GM21576 (cell line): ENCODE results near the gene QDPR.
"Not testable (repeated sequence)": the region's sequence is repeated elsewhere in the genome, so short reads cannot be mapped to it uniquely, and the experiment has no call there.

Source experiments
- ATAC-seq: cut with Tn5 transposase; IDR thresholded peaks from one replicate; pipeline ENCODE4 v1.9.1; 2021; ENCODE audit warnings: mild to moderate bottlenecking, moderate library complexity; ENCODE audit not compliant: unreplicated experiment

Gene QDPR

DNA sequence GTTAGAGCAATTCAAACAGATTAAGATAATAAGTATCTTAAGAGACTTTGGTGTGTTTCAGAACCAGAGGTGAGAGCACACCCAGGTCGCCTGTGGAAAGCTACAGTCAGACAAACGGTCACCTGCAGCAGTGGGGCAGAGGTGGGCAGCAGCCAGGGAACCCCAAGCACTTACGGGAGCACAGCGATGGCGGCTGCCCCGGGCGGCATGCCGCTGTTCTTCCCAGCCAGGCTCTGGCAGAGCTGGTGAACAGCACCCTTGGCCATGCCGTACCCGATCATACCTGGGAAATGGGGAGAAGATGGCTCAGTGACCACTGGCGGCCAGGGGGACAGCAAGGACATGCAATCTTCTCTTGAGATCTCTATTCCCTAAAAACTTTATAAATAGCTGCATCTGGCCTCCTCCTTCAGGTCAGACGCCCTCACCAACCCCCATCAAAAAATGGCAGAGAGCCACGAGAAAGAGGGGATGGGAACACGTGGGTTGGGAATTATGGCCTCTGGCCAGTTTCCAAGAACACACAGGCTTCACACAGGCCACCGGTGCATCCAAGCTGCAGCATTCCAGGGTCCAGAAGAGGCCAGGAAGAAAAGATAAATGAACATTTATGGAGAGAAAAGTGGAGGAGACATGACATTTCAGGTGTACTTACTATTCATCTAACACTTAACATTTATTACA lies 19.7 kb downstream of the QDPR start:
- ATAC-seq = no peak

GRCh38 chr4:17491196-17491595 lies 20.7 kb downstream of the QDPR start:
- ATAC-seq = no peak

DNA sequence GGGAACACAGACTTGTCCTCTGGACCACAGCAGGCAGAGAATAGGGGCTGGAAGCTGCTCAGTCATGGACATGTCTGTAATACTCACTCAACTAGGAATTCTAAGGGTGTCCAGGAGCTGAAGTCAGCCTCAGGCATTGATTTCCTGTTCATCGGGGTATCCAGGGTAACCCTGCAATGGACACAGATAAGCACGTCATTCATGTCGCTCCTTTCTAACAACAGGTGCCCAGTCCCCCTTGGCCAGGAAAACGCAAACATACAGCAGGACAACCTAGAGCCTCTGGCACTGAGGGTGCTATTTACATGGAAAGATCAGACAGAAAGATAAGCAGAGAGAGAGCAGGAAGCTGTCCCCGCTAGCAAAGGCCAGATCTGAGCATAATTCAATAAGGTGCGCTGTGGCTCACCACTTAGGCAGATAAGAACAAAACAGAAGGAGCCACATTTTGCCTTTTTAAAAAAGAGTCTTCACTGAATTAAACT lies 21.3 kb downstream of the QDPR start:
- ATAC-seq = no peak

DNA sequence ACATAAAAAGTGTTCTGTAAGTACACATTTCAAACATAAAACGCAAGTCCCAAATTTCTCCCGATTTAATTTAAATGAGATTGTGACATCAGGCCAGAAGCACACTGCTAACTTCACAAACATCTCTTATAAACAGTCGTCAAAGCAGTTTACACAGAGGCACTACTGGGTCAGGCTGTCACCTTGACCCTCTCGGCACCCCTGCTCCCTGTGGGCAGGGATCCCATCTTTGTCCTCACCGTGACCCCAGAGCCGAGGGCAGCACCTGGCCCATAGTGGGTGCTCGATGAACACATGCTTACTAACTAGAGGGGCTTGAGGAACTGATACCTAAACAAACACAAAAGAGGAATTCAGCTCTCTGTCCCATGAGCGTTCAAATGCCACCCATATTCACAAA lies 22.2 kb downstream of the QDPR start:
- ATAC-seq = no peak

- ATAC-seq = no peak
These were observed 22.8 kb downstream of the QDPR start for GRCh38 chr4:17489123-17489522.

- ATAC-seq = no peak
These were observed 29.2 kb downstream of the QDPR start for GRCh38 chr4:17482716-17483115.

DNA sequence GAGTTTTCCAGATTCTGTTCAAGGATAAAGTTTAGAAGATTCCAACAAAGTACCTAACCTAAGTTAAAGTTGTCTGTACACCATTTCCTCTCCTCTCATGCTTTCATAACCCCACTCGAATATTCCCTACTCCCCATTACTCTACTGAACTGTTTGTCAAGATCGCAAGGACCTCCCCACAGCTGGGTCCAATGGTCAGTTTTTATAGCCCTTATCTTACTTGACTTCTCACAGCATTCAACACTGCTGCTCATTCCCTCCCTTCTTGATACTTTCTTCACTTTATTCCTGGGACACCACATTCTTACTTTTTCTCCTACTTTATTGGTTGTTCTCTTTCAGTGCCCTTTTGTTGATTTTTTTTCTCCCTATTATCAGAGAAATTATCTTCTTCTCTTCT lies 30.9 kb downstream of the QDPR start:
- ATAC-seq = no peak

DNA sequence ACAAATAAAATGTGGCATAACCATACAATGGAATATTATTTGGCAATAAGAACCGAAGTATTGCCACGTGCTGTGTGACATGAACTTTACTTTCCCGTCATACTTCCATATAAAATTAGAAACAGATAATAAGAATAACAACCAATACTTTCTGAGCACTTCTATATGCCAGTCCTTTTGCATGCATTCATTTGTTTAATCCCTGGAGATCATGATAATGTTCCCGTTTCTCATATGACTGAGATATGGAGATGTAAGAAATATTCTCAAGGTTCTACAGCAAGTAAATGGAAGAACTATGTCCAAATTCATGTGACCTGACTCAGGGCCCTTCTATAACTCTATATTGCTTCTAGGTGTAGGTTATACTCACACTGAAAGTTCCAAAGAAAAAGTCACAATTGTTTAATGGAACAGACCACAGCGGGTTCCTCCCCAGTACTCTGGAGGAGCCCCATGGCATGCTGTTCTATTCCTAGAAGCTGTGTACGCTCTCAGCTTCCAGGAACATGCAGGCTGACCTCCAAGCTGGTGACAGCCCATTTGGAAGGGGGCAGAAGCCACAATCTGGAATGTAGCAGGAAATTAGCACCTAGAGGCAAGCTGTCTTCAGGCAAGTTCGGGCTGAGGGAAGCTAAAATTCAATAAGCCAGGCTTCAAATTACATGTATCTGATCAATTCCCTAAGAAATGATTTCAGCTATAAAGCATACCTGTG lies 31.5 kb downstream of the QDPR start:
- ATAC-seq = no peak

GRCh38 chr4:17477774-17478472 lies 34.0 kb downstream of the QDPR start:
- ATAC-seq = no peak

DNA sequence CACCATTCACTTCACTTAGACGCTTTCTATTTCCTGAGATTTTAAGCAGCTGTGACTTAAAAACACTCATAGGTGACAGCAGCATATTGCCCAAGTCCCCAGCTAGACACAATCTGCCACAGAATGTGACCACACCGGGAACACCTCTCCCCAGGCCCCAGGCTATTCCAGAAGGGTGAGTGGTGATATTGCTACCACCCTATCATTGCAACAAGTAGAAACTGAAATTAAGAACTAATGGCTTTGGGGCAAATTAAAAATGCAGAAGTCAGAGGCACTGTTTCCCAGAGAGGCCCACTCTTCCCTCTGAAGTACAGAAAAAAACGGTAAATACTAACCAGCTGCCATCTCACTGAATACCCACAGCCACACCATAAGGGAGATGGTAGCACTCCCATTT lies 35.0 kb downstream of the QDPR start:
- ATAC-seq = no peak

DNA sequence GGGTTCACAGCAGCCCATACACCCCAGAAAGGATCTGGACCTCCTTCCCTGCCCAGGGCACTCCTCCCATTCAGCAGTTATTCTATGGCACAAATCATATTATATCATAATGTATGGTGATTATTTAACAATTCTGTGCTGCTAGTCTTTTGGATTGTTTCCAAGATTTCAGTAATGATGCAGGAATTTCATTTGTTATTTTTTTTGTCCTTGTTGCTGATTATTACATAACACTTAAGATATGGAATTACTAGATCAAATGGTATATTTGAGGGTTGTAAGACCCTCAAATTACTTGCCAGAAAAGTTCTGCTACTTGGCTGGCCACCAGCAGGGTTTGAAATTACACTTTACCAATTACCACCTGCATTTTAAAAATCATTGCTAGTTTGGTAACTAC lies 36.4 kb downstream of the QDPR start:
- ATAC-seq = no peak

- no peak for ATAC-seq
These were observed 41.8 kb downstream of the QDPR start for GRCh38 chr4:17469931-17470674.

GRCh38 chr4:17468619-17469221 lies 43.2 kb downstream of the QDPR start:
- no peak for ATAC-seq

DNA sequence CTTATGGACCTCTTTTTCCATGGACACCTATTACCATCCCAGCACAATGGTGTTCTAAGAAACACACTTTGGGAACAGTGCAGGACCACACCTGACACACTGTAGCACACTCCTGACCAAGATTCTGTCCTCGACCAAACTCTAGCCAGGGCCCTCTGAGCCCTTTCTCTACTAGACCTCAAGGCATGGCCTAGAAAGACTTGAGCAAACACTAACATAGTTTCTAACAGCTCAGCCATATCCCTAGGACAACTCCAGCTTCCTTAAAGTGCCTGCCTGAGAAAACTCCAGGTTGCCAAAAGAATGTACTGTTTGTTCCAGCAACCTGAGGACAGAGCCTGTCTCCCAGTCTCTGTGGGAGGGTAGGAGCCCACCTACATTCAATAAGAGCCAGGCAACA lies 48.3 kb downstream of the QDPR start:
- ATAC-seq = no peak

DNA sequence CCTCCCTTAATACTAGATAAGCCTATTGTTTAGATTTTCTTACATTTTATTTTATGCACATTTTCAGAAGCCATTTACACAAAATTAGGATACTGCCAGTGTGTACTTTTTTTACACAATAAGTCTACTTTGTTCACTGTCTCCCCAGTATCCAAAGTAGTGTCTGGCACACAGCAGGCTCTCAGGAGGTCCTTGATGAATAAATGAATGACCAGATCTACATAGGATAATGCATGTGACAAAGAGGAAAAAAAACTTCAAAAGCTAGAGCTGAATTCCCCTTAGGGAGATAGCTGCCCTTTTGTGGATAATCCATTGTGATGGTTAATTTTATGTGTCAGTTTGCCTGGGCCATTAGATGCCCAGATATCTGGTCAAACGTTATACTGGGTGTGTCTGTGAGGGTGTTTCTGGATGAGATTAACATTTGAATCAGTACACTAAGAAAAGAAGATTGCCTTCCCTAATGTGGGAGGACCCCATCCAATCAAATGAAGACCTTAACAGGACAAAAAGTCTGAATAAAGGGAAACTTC lies 61.6 kb downstream of the QDPR start:
- ATAC-seq = no peak

DNA sequence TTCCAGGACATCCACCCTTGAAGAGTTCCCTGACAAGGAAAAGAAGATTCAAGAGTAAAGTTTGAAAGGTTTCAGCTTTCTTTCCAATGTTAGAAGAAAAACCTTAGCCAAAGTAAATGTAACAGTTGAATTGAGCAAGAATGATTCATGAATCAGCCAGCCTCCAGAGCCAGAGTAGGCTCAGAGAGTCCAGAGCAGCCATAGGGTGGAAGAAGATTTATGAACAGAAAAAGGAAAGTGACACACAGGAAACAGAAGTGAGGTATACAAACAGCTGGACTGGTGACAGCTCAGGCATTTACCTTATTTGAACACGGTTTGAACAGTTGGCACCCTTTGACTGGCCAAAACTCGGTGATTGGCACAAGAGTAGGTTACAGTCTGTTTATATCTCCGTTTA lies 63.2 kb downstream of the QDPR start:
- no peak for ATAC-seq

DNA sequence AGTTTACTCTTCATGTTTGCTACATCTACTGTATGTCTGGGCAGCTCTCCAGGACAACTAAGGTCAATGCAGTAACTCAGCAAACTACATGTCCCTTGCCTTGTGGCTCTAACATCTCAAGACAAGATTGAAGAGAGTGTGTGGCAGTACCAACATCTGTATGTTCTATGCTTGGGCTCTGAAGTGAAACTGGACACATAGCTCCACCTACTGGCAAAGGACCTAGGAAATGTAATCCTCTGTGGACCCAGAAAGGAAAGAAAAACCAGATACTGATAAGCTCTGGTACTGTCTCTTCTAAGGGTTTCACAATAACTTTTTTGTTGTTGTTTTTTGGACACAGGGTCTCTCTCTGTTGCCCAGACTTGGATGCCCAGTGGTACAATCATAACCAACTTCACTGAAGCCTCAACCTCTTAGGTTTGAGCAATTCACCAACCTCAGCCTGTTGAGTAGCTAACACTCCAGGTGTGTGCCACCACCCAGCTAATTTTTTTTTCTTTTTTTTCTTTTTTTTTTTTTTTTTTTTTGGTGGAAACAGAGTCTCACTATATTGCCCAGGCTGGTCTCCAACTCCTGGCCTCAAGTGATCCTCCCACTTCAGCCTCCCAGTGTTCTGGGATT lies 64.1 kb downstream of the QDPR start:
- peak; percentile 89 for ATAC-seq

DNA sequence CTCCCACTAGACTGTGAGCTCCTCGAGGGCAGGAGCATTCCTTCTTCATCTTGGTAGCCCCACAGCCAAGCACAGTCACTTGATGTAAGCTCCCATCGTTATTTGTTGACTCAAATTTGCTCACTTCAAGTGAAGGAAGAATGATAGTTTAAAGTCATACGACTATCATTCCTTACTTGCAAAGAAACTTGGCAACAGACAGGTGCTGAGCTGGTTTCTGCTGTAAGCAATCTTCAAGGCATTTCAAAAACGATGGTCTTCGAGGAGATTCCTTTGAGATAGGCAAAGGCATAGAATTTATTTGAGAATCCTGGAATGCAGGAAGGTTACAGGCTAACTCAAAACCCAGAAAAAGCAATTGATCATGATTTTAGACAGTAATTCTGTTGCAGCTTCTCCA lies 64.8 kb downstream of the QDPR start:
- no peak for ATAC-seq

- not testable (repeated sequence) for ATAC-seq
These were observed 69.4 kb downstream of the QDPR start for GRCh38 chr4:17442477-17442876.

- no peak for ATAC-seq
These were observed 74.5 kb downstream of the QDPR start for GRCh38 chr4:17437396-17437795.
